HepG2 (cell line): ENCODE results near the gene SOX12. TPM values are rescaled to one million over a fixed set of nuclear protein-coding genes. Genes with fewer than 3 reads are reported as not detected.

Experiments used
- ADNP ChIP-seq: sonication (generic); formaldehyde crosslinking; IDR thresholded peaks from 2 replicates; pipeline ENCODE4 v1.4.0; 2020; ENCODE audit warnings: missing genetic modification reagents
- ATF3 ChIP-seq: sonication (generic); formaldehyde crosslinking; IDR thresholded peaks from 2 replicates; pipeline ENCODE4 v1.4.0; 2020; ENCODE audit warnings: missing genetic modification reagents
- CREB1 ChIP-seq, 2 experiments: fragments of 450-650 bp in 1 of 2; IDR thresholded peaks; 2 replicates each; pipeline ENCODE4 v1.6.1; 2016 to 2017; ENCODE audit warnings: control low read depth in 1 of 2, mild to moderate bottlenecking in 1 of 2, missing compliant biosample characterization in 1 of 2, missing genetic modification characterization in 1 of 2
- GPBP1L1 ChIP-seq: sonication (generic); formaldehyde crosslinking; IDR thresholded peaks from 2 replicates; pipeline ENCODE4 v1.5.0; 2020; ENCODE audit warnings: mild to moderate bottlenecking, missing genetic modification reagents
- HDAC2 ChIP-seq: sonication (generic); formaldehyde crosslinking; IDR thresholded peaks from 2 replicates; pipeline ENCODE4 v1.4.0; 2020; ENCODE audit warnings: missing genetic modification reagents
- HOXD1 ChIP-seq: sonication (generic); formaldehyde crosslinking; IDR thresholded peaks from 2 replicates; pipeline ENCODE4 v1.5.0; 2020; ENCODE audit warnings: missing genetic modification reagents
- PBX2 ChIP-seq: IDR thresholded peaks from 2 replicates; pipeline ENCODE4 v1.6.1; 2016; ENCODE audit warnings: control low read depth
- RFXANK ChIP-seq: IDR thresholded peaks from 2 replicates; pipeline ENCODE4 v1.6.1; 2016
- SCMH1 ChIP-seq: sonication (generic); formaldehyde crosslinking; IDR thresholded peaks from 2 replicates; pipeline ENCODE4 v1.9.0; 2021; ENCODE audit warnings: missing genetic modification reagents, mild to moderate bottlenecking, borderline replicate concordance
- SMAD1 ChIP-seq: sonication (generic); formaldehyde crosslinking; IDR thresholded peaks from 2 replicates; pipeline ENCODE4 v1.4.0; 2020; ENCODE audit warnings: missing genetic modification reagents, low read depth, mild to moderate bottlenecking, borderline replicate concordance
- THRA ChIP-seq: sonication (generic); formaldehyde crosslinking; IDR thresholded peaks from 2 replicates; pipeline ENCODE4 v1.4.0; 2020; ENCODE audit warnings: missing genetic modification reagents, borderline replicate concordance
- ZFP37 ChIP-seq: sonication (generic); formaldehyde crosslinking; IDR thresholded peaks from 2 replicates; pipeline ENCODE4 v1.4.0; 2020; ENCODE audit warnings: missing genetic modification reagents, borderline replicate concordance
- ZNF207 ChIP-seq: fragments of 450-650 bp; IDR thresholded peaks from 2 replicates; pipeline ENCODE4 v1.6.1; 2016; ENCODE audit warnings: antibody characterized with exemption, borderline replicate concordance
- ZNF280B ChIP-seq: sonication (generic); formaldehyde crosslinking; IDR thresholded peaks from 2 replicates; pipeline ENCODE4 v1.5.0; 2020; ENCODE audit warnings: missing genetic modification reagents, mild to moderate bottlenecking, borderline replicate concordance
- ZNF350 ChIP-seq: sonication (generic); formaldehyde crosslinking; IDR thresholded peaks from 2 replicates; pipeline ENCODE4 v1.4.0; 2020; ENCODE audit warnings: mild to moderate bottlenecking, low read depth, missing genetic modification reagents, borderline replicate concordance
- ZNF503 ChIP-seq: sonication (generic); formaldehyde crosslinking; IDR thresholded peaks from 2 replicates; pipeline ENCODE4 v1.4.0; 2020; ENCODE audit warnings: missing genetic modification reagents
- ZNF777 ChIP-seq: sonication (generic); formaldehyde crosslinking; IDR thresholded peaks from 2 replicates; pipeline ENCODE4 v1.4.0; 2020; ENCODE audit warnings: missing genetic modification reagents
- ZNF782 ChIP-seq: sonication (generic); formaldehyde crosslinking; IDR thresholded peaks from 2 replicates; pipeline ENCODE4 v1.4.0; 2020; ENCODE audit warnings: missing genetic modification reagents, mild to moderate bottlenecking, borderline replicate concordance
- ZNF816 ChIP-seq: sonication (generic); formaldehyde crosslinking; IDR thresholded peaks from 2 replicates; pipeline ENCODE4 v1.8.0; 2022; ENCODE audit warnings: missing genetic modification reagents, mild to moderate bottlenecking, borderline replicate concordance
- polyA plus RNA-seq, 8 experiments: library from polyadenylated mRNA; depleted of rRNA in 3 of 8; stranded (reverse) in 7 of 8; unstranded in 1 of 8; fragments of >200 nt; fragmentation: Illumina TruSeq in 4 of 8; extraction: Trizol in 4 of 8; gene quantifications; 2 replicates each; pipeline versions ENCODE4 v1.2.1 to v1.2.3, GENCODE V29; 2011 to 2016; ENCODE audit warnings: low read depth in 4 of 8, missing spikeins in 1 of 8, mixed read lengths in 1 of 8; ENCODE audit not compliant: insufficient read depth in 1 of 8
- total RNA-seq, 5 experiments: library from RNA; depleted of rRNA; stranded (reverse); fragments of >200 nt; fragmentation: Illumina TruSeq; extraction: Trizol; gene quantifications; 2 replicates each; pipeline ENCODE4 v1.2.3, GENCODE V29; 2016; ENCODE audit warnings: low read depth in 1 of 5

SOX12 gene
- total and polyA plus RNA-seq, 2 of the 13 experiments (the other 11 are each of a cell fraction or from before 2014, with no cell fraction given), result 10.0 to 18.7 TPM

GRCh38 chr20:362271-363254 is 37.2 kb downstream of the SOX12 start (continued):
- TF ChIP-seq ADNP (CRISPR knock-in tag) (no peak; the same call in 1 of the 2 replicates), SMAD1 (CRISPR knock-in tag) (peak; percentile 77; the same call in 1 of the 2 replicates), PBX2 (CRISPR knock-in tag) (peak; percentile 83), ZNF350 (CRISPR knock-in tag) (peak; percentile 100), HOXD1 (CRISPR knock-in tag) (peak; percentile 75), ZFP37 (CRISPR knock-in tag) (peak; percentile 99; the same call in 1 of the 2 replicates), ZNF207 (peak; percentile 43; the same call in 1 of the 2 replicates), ZNF816 (CRISPR knock-in tag) (peak; percentile 80; the same call in 1 of the 2 replicates), THRA (CRISPR knock-in tag) (peak; percentile 97), ZNF782 (CRISPR knock-in tag) (peak; percentile 99), ATF3 (CRISPR knock-in tag) (peak; percentile 94), ZNF280B (CRISPR knock-in tag) (peak; percentile 99), GPBP1L1 (CRISPR knock-in tag) (no peak), RFXANK (CRISPR knock-in tag) (peak; percentile 95), ZNF777 (CRISPR knock-in tag) (peak; percentile 70), ZNF503 (CRISPR knock-in tag) (peak; percentile 50; the same call in 1 of the 2 replicates), SCMH1 (CRISPR knock-in tag) (no peak), HDAC2 (CRISPR knock-in tag) (peak; percentile 100), CREB1 (IDR thresholded peaks at IDR 0.05) (peak; percentile 44; the same call in 1 of the 2 replicates), CREB1 (CRISPR knock-in tag; IDR thresholded peaks at IDR 0.05) (no peak)
